NB4 (cell line): ENCODE measurements around the gene UBLCP1.

Experiments
- MYC ChIP-seq: IDR thresholded peaks from 2 replicates; pipeline ENCODE4 v1.6.1; 2011; ENCODE audit warnings: low read depth, low read length
- TF ChIP-seq, protein P1 (sequence below): IDR thresholded peaks from one replicate; pipeline ENCODE4 v1.5.1; 2012; ENCODE audit warnings: low read depth, low read length
- TF ChIP-seq, protein P2 (sequence below): IDR thresholded peaks from 2 replicates; pipeline ENCODE4 v1.6.1; 2011; ENCODE audit warnings: low read depth, low read length

DNA sequence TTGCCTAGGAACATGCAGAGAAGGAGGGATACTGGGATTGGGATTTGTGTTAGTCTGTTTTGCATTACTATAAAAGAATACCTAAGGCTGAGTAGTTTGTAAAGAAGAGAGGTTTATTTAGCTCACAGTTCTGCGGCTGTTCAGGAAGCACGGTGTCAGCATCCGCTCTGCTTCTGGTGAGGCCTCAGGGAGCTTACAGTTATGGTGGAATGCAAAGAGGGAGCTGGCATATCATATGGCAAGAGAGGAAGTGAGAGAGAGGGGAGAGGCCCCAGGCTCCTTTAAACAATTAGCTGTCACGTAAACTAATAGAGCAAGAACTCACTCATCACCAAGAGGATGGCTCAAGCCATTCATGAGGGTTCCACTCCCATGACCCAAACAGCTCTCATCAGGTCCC, 40.2 kb downstream of the UBLCP1 start:
- TF ChIP-seq, protein P1, sequence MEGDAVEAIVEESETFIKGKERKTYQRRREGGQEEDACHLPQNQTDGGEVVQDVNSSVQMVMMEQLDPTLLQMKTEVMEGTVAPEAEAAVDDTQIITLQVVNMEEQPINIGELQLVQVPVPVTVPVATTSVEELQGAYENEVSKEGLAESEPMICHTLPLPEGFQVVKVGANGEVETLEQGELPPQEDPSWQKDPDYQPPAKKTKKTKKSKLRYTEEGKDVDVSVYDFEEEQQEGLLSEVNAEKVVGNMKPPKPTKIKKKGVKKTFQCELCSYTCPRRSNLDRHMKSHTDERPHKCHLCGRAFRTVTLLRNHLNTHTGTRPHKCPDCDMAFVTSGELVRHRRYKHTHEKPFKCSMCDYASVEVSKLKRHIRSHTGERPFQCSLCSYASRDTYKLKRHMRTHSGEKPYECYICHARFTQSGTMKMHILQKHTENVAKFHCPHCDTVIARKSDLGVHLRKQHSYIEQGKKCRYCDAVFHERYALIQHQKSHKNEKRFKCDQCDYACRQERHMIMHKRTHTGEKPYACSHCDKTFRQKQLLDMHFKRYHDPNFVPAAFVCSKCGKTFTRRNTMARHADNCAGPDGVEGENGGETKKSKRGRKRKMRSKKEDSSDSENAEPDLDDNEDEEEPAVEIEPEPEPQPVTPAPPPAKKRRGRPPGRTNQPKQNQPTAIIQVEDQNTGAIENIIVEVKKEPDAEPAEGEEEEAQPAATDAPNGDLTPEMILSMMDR, result no peak
- TF ChIP-seq, protein P2, sequence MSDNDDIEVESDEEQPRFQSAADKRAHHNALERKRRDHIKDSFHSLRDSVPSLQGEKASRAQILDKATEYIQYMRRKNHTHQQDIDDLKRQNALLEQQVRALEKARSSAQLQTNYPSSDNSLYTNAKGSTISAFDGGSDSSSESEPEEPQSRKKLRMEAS, result no peak
- no peak for TF ChIP-seq MYC
